Activated T-cell treated with anti-CD3 and anti-CD28 coated beads for 48 hours (primary cell): Measurements from ENCODE around the gene POM121L12.

Experiments
- DNase-seq: peaks from one replicate; pipeline ENCODE4 v3.0.0-alpha.2; 2020; ENCODE audit warnings: low read depth

The POM121L12 gene

GRCh38 chr7:53035499-53036412 is at the start of gene POM121L12:
Gene POM121L12 (plus strand): TSS chr7:53035633. CDS start chr7:53035672, 39 bp downstream.
- no peak for DNase-seq

- DNase-seq, result no peak
Measured at GRCh38 chr7:52992001-52992400, 43.4 kb upstream of the POM121L12 start.

- DNase-seq, result no peak
Measured at GRCh38 chr7:52992479-52993162, 42.8 kb upstream of the POM121L12 start.

GRCh38 chr7:52995676-52996075 is 39.8 kb upstream of the POM121L12 start:
- DNase-seq, result no peak

GRCh38 chr7:53001221-53001620 is 34.2 kb upstream of the POM121L12 start:
- no peak for DNase-seq

GRCh38 chr7:53002389-53002788 is 33.0 kb upstream of the POM121L12 start:
- DNase-seq, result no peak

- no peak for DNase-seq
Measured at GRCh38 chr7:53003653-53004445, 31.6 kb upstream of the POM121L12 start.

- no peak for DNase-seq
Measured at GRCh38 chr7:53013925-53014324, 21.5 kb upstream of the POM121L12 start.

- DNase-seq, result no peak
Measured at GRCh38 chr7:53015463-53015862, 20.0 kb upstream of the POM121L12 start.

- DNase-seq, result no peak
Measured at GRCh38 chr7:53022893-53023292, 12.5 kb upstream of the POM121L12 start.

- DNase-seq, result no peak
Measured at GRCh38 chr7:53048638-53049037, 13.2 kb downstream of the POM121L12 start.

GRCh38 chr7:53050433-53050832 is 15.0 kb downstream of the POM121L12 start:
- no peak for DNase-seq

GRCh38 chr7:53059591-53059990 is 24.2 kb downstream of the POM121L12 start:
- DNase-seq, result no peak

GRCh38 chr7:53060066-53060465 is 24.6 kb downstream of the POM121L12 start:
- no peak for DNase-seq

GRCh38 chr7:53062796-53063195 is 27.4 kb downstream of the POM121L12 start:
- DNase-seq, result no peak

GRCh38 chr7:53068673-53069072 is 33.2 kb downstream of the POM121L12 start:
- no peak for DNase-seq

GRCh38 chr7:53070883-53071282 is 35.5 kb downstream of the POM121L12 start:
- DNase-seq, result no peak
